Loucy (cell line): ENCODE measurements around the gene CACNA1B.

Experiments
- CTCF ChIP-seq: fragments of 200-600 bp; sonication (generic); conservative IDR thresholded peaks from 2 replicates; pipeline ENCODE4 v1.5.1; 2014; ENCODE audit warnings: mild to moderate bottlenecking, antibody characterized with exemption, low read length
- EZH2phosphoT487 ChIP-seq: fragments of 200-600 bp; IDR thresholded peaks from 2 replicates; pipeline ENCODE4 v1.6.1; 2018; ENCODE audit warnings: antibody characterized with exemption, mild to moderate bottlenecking, moderate library complexity, borderline replicate concordance

GRCh38 chr9:137902646-137903045 is 25.1 kb downstream of the CACNA1B start:
- TF ChIP-seq CTCF (no peak), EZH2phosphoT487 (no peak)
